NCI-H2081 (cell line): ENCODE data around the gene POLR2L.

Experiments
- DNase-seq, 2 experiments: peaks; one replicate each; lab custom pipeline; 2025; lab: John Stamatoyannopoulos, UW

POLR2L gene

GRCh38 chr11:854601-855329, 12.4 kb upstream of the POLR2L start:
- no peak for DNase-seq

- no peak for DNase-seq
Measured at GRCh38 chr11:853682-854448, 11.5 kb upstream of the POLR2L start.

GRCh38 chr11:852762-853161, 10.4 kb upstream of the POLR2L start:
- no peak for DNase-seq

GRCh38 chr11:850775-851763, 8.7 kb upstream of the POLR2L start:
- DNase-seq, result peak in 1 of 2 experiments; percentile 22

- DNase-seq, result no peak
Measured at GRCh38 chr11:849951-850774, 7.8 kb upstream of the POLR2L start.

GRCh38 chr11:849104-849824, 6.9 kb upstream of the POLR2L start:
- peak; percentile 38 to 60 for DNase-seq

GRCh38 chr11:848380-848931, 6.1 kb upstream of the POLR2L start:
- peak; percentile 45 to 60 for DNase-seq

GRCh38 chr11:847876-848275, 5.5 kb upstream of the POLR2L start:
- DNase-seq, result no peak

GRCh38 chr11:846496-847098, 4.3 kb upstream of the POLR2L start:
- DNase-seq, result no peak

GRCh38 chr11:845872-846495, 3.7 kb upstream of the POLR2L start:
- no peak for DNase-seq

GRCh38 chr11:844693-845644, 2.6 kb upstream of the POLR2L start:
- peak in 1 of 2 experiments; percentile 33 for DNase-seq

- DNase-seq, result no peak
Measured at GRCh38 chr11:843818-844692, 1.7 kb upstream of the POLR2L start.

GRCh38 chr11:843086-843734, 881 bp upstream of the POLR2L start:
- DNase-seq, result no peak

GRCh38 chr11:841981-842369, 354 bp downstream of the POLR2L start:
- DNase-seq, result no peak

GRCh38 chr11:839875-840617, 2.3 kb downstream of the POLR2L start:
- DNase-seq, result no peak

GRCh38 chr11:839280-839623, 3.1 kb downstream of the POLR2L start:
- no peak for DNase-seq
